ENCODE data around the gene ARL13B. TPM values are rescaled to one million over a fixed set of nuclear protein-coding genes. Genes with fewer than 3 reads are reported as not detected.

ARL13B gene
- total and polyA plus RNA-seq, 2 of the 8 experiments (the other 6 are each of a cell fraction or from before 2014, with no cell fraction given) = 1.5 to 12.7 TPM

DNA sequence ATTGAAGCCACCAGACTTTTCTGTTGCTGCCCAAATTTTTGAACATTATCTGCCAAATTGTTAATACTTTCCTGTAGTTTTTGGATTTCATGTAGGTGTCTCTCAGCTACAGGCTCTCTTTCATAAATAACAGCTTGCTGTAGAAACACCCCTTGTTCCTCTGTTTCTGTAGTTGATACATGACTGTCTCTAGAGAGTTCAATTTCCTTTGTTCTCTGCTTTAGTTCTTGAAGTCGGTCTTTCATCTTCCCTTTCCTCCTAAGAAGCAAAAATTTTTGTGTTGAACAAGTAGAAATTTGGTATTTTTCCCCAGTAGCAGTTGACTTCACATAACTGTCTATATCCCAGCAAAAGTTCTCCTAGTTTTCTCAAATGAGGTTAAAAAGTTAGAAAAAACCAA lies 35.1 kb downstream of the ARL13B start:
- H3K4ac ChIP-seq (replicated peaks; ENCODE audit: insufficient read length, low read depth, low read length) = no peak overlapping the region
- H3K23me2 ChIP-seq (ENCODE audit: low read depth, low read length) = no peaks in the 10 kb centered on the region
- no peak overlapping the region for H2BK5ac ChIP-seq (ENCODE audit: low read depth, low read length)
- H4K5ac ChIP-seq (ENCODE audit: insufficient read length, low read depth, low read length) = no peak overlapping the region
- H2BK20ac ChIP-seq (ENCODE audit: low read length) = no peak overlapping the region
- H3K4me1 ChIP-seq (replicated peaks in 1 of 4; ENCODE audit: control insufficient read depth in 3 of 4, insufficient read depth in 4 of 4, low read length in 3 of 4) = no peaks in the 10 kb centered on the region
- no peak overlapping the region for H4K91ac ChIP-seq (replicated peaks; ENCODE audit: insufficient read length, low read length)
- H3K4me3 ChIP-seq (ENCODE audit: extremely low read depth in 1 of 4, insufficient read depth in 2 of 4, low read depth in 3 of 4, low read length in 4 of 4) = no peak overlapping the region
- no peak overlapping the region for H3K9ac ChIP-seq (replicated peaks in 1 of 4; ENCODE audit: extremely low read depth in 1 of 4, low read depth in 3 of 4, low read length in 3 of 4)
- no peak overlapping the region for H2BK120ac ChIP-seq (replicated peaks; ENCODE audit: low read depth, low read length)
- no peak overlapping the region for H3K18ac ChIP-seq (ENCODE audit: extremely low read depth, low read length)
- no peaks in the 10 kb centered on the region for H3K9me3 ChIP-seq (ENCODE audit: insufficient read depth in 2 of 2, low read depth in 1 of 2, low read length in 1 of 2)
- WGBS, 2 experiments (ENCODE audit: extremely low coverage in 1 of 2, insufficient coverage in 1 of 2, insufficient read length in 1 of 2, insufficient replicate concordance in 2 of 2, low coverage in 1 of 2, low lambda C conversion rate in 2 of 2, missing lambda C conversion rate in 1 of 2) = 81% methylated on average over 1 of the region's 1 CpG; no CpG with 5 or more reads in 1 of the 2 experiments
- H4K20me1 ChIP-seq (replicated peaks in 1 of 2; ENCODE audit: control insufficient read depth in 1 of 2, insufficient read depth in 2 of 2, low read length in 2 of 2) = peaks cover 0 to 2% of the 10 kb centered on the region in 2 experiments
- no peaks in the 10 kb centered on the region for H3K79me1 ChIP-seq (ENCODE audit: low read depth, low read length)
- H3K27me3 ChIP-seq (replicated peaks in 1 of 4; ENCODE audit: control insufficient read depth in 3 of 4, extremely low read depth in 1 of 4, insufficient read depth in 3 of 4, low read length in 3 of 4) = no peaks in the 10 kb centered on the region
- no peaks in the 10 kb centered on the region for H3K79me2 ChIP-seq (ENCODE audit: control insufficient read depth in 1 of 2, insufficient read depth in 2 of 2, low read length in 2 of 2)
- no peak overlapping the region for H3K27ac ChIP-seq (ENCODE audit: low read depth, low read length)
- no peak overlapping the region for H2AFZ ChIP-seq (ENCODE audit: low read length)
- TF ChIP-seq, protein P1, sequence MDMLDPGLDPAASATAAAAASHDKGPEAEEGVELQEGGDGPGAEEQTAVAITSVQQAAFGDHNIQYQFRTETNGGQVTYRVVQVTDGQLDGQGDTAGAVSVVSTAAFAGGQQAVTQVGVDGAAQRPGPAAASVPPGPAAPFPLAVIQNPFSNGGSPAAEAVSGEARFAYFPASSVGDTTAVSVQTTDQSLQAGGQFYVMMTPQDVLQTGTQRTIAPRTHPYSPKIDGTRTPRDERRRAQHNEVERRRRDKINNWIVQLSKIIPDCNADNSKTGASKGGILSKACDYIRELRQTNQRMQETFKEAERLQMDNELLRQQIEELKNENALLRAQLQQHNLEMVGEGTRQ (IDR thresholded peaks at IDR 0.05; ENCODE audit: low read length) = no peak
- TF ChIP-seq HDAC6 (IDR thresholded peaks at IDR 0.05; ENCODE audit: low read depth, low read length) (no peak), SIRT6 (IDR thresholded peaks at IDR 0.05; ENCODE audit: low read length) (no peak), EGR1 (IDR thresholded peaks at IDR 0.05; ENCODE audit: borderline replicate concordance, low read depth, low read length) (no peak), ASH2L (IDR thresholded peaks at IDR 0.05; ENCODE audit: low read length) (no peak), YY1 (IDR thresholded peaks at IDR 0.05; ENCODE audit: low read depth, low read length) (no peak), GABPA (IDR thresholded peaks at IDR 0.05; ENCODE audit: borderline replicate concordance, insufficient read depth, low read length) (no peak), PHF8 (conservative IDR thresholded peaks at IDR 0.05; ENCODE audit: low read depth, low read length) (no peak)
- POLR2A ChIA-PET (ENCODE audit: partially characterized antibody) = no interaction called here
- no peak overlapping the region for H3K4me2 ChIP-seq (ENCODE audit: insufficient read depth in 1 of 2, low read depth in 2 of 2, low read length in 2 of 2)
- no peak for FAIRE-seq
- no peak for DNase-seq (ENCODE audit: low read depth in 1 of 2, low spot score in 2 of 2)
- no peak overlapping the region for H3K56ac ChIP-seq (replicated peaks; ENCODE audit: insufficient read length, low read depth, low read length)
- no peak overlapping the region for H2BK15ac ChIP-seq (ENCODE audit: low read length)
- H2AK5ac ChIP-seq (ENCODE audit: low read depth, low read length) = no peak overlapping the region
- no peak overlapping the region for H3K23ac ChIP-seq (ENCODE audit: insufficient read length)
- H3K36me3 ChIP-seq (ENCODE audit: control insufficient read depth in 2 of 4, insufficient read depth in 4 of 4, low read length in 3 of 4) = no peaks in the 10 kb centered on the region
- H3K14ac ChIP-seq (ENCODE audit: insufficient read length) = no peak overlapping the region
- H4K8ac ChIP-seq (ENCODE audit: extremely low read depth, insufficient read depth, low read length) = no peak overlapping the region
- CTCF ChIA-PET (ENCODE audit: partially characterized antibody) = interaction anchor here (1.3 to 2.7 kb wide), 3 partner anchors 10 to 48 kb away, joined by 3 to 11 read pairs (median 9); partner anchors contain the start of genes DHFR2 and NSUN3
- no peak overlapping the region for H2BK12ac ChIP-seq (ENCODE audit: low read depth, low read length)
